DMS153 (cell line): Measurements from ENCODE around the gene HSPA12A.

Experiments used
- DNase-seq: peaks from one replicate; lab custom pipeline; 2025; lab: John Stamatoyannopoulos, UW

The HSPA12A gene

GRCh38 chr10:116743266-116744064 is 1.1 kb upstream of the HSPA12A start:
- no peak for DNase-seq

DNA sequence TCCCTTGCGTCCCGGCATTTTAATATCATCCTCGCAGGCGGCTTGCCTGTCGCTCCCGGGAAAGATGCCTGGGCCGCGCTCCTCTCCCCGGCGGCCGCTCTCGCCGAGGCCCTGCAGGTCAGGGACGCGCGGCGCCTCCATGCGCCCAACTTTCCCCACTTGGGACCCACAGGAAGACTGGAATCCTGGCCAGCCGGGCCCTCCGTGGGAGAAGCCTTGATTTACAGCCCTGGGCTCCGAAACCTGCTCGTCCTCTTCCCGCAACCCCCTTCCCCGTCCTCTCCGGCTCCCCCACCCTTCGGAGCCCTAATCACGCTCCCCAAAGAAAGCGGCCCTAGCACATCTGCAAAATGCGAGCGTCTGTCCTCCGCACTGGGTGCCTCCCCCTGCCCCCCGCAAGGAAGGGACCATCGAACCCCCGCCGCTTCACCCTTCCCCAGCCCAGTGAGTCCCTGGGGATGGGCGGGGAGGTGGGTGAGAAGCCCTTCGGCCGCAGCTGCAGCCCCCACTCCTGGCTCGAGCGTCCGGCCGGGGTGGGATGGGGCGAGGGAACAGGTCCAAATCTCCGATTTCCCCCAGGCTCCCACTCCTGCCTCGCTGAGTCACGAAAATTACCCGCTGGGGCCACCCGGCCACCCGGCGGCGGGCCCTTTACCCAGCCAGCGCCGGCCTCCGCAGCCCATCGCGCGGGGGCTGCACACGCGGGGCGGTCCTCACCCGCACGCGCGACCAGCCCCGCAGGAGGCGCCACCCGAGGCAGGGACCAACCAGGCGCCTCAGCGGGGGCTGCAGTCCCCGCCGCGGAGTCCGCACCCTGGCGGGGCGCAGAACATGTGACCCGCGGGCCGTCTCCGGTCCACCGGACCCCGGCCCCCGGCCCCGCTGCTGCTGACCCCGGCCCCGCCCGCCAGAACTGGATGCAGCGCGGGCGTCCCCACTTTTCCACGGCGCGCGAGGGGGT is 695 bp downstream of the HSPA12A start:
- DNase-seq, result no peak

DNA sequence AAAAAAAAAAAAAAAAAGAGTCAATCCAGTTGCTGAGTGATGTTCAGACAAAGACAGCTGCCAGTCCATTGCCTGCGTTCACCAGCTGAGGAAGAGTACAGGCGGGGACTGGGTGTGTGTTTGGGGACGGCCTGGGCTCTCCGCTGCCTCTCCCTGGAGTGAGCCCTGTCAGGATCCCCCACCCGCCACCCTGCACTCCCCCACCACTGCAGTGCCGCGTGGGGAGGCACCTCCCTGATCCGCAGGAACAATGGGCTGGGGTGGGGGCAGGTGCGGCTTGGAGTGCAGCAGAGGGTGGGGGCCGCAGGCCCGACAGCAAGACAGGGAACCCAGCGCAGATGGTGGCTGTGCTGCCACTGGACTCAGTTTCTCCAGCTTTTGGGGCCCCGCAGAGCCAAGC is 1.4 kb downstream of the HSPA12A start:
- no peak for DNase-seq

GRCh38 chr10:116738339-116738738 is 4.0 kb downstream of the HSPA12A start:
- DNase-seq, result no peak

GRCh38 chr10:116737627-116738327 is 4.6 kb downstream of the HSPA12A start:
- DNase-seq, result no peak

DNA sequence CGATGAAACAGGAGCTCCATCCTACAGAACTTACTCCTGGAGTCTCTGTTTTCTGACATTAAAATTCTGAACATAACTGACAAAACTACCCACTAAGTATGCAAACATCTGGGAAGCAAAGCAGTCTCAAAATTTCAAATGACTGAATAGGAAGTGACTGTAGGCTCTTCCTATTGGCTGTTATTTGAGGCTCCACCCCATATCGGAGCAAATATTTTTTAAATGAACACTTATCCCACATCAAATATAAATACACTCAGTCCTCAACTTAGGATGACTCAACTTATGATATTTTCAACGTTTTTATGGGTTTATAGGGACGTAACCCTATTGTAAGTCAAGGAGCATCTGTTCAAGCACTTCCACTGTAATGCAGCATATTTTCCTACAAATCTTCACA is 8.8 kb downstream of the HSPA12A start:
- DNase-seq, result no peak

DNA sequence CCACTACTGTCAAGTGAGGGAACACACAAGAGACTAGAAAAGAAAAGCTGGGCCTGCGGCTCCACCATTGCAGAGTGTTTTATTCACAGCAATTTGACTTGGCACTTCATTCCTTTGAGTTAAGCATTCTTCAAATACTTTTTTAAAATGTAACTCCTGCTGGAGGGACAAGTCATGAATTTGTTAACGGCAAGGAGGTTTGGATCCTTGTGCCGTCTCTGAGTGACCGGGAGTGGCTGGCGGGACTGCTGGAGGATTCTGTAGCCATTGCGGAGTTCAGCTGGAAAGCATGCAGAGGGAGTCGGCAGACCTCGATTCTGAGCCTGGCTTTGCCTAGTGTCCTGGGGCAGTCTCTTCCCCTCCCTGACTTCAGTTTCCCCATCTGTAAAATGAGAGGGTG is 9.8 kb downstream of the HSPA12A start:
- no peak for DNase-seq

- DNase-seq, result no peak
Measured at GRCh38 chr10:116730464-116731260, 11.7 kb downstream of the HSPA12A start.

- DNase-seq, result no peak
Measured at GRCh38 chr10:116729243-116729642, 13.1 kb downstream of the HSPA12A start.

DNA sequence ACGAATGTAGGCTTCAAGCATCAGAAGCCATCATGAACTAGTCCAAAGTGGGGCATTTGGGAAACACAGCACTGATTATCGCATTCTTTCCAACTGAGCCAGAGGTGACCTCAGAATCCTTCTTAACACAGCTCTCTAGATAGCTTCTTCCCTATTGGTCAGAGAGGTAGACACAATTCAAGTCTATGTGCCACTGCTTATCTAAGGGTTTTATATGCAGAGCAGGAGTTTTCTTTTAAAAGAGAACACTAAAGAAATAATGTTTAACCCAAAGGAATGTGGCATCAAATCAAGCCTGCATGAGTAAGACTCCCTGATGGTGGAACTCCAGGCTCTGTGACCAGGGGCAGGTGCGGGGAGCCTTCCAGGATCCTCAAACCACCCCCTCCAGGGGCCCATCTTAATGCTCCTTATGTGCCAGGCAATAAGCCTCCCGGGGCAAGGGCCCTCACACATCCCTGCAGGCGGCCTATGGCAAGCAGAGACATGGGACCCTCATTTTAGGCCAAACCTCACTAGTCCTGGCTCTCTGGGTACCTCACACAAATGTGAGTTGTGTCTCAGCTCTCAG is 13.8 kb downstream of the HSPA12A start:
- no peak for DNase-seq

- DNase-seq, result no peak
Measured at GRCh38 chr10:116723428-116724281, 18.7 kb downstream of the HSPA12A start.

- no peak for DNase-seq
Measured at GRCh38 chr10:116722736-116723427, 19.5 kb downstream of the HSPA12A start.

GRCh38 chr10:116721547-116722392 is 20.6 kb downstream of the HSPA12A start:
- DNase-seq, result no peak

DNA sequence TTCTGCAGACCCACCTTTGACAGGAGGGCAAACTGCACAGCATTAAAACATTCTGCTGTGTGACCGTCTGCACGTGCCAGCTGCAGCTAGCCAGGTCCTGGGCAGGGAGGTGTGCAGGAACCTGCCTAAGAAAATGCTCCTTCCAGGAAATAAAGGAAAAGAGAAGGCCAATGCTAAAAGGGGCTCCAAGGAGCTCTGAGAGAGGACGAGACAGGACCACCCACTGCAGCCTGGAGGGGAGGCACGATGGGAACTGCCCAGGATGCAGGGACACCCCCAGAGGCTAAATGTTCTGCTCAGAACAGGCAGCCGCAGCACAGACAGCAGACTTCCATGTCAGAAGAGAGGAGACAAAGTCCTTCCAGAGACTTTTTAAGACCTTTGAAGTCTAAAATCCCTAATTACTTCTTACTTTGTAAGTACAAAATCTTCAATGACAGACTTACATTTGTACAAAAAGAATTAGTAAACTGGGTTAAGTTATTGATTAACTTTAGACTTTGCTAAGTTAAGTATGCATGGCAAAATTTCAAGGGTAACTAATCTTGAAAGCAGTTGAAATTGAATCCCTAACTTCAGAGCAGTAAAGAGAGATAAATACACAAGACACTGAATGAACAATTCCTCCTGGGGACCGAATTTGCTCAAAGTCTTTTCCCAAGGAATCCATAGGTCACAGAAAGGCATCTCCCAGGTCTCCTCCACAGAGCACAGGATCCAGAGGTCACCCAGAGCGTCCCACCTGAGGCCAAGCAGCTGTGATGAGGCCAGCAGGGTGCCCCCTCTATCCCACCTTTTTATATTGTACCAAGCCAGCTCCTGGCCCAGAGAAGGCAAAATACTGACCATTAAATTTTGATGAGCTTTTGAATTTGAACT is 21.5 kb downstream of the HSPA12A start:
- no peak for DNase-seq

GRCh38 chr10:116720241-116720643 is 22.1 kb downstream of the HSPA12A start:
- no peak for DNase-seq

GRCh38 chr10:116719804-116720203 is 22.6 kb downstream of the HSPA12A start:
- no peak for DNase-seq

DNA sequence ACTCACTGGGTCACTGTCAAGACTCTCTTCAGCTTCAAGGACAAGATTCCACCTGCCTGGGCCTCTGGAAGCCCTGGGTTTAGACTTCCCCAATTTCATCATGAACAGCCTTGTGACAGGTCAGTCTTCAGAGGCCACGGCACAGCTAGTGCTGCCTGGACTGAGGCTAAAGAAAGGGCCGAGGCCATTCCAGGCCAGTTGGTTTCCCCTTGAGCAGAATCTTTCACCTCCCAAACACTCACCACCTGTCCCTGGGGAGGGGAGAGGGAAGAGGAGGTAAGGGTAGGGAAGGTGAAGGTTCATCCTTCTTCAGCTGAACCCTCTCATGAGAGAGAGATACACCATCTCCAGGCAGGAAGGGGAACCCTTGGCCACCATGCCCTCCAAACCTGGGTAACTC is 24.3 kb downstream of the HSPA12A start:
- DNase-seq, result no peak

GRCh38 chr10:116716381-116716780 is 26.0 kb downstream of the HSPA12A start:
- DNase-seq, result no peak
